ENCODE results near the gene TPGS1.

The TPGS1 gene

DNA sequence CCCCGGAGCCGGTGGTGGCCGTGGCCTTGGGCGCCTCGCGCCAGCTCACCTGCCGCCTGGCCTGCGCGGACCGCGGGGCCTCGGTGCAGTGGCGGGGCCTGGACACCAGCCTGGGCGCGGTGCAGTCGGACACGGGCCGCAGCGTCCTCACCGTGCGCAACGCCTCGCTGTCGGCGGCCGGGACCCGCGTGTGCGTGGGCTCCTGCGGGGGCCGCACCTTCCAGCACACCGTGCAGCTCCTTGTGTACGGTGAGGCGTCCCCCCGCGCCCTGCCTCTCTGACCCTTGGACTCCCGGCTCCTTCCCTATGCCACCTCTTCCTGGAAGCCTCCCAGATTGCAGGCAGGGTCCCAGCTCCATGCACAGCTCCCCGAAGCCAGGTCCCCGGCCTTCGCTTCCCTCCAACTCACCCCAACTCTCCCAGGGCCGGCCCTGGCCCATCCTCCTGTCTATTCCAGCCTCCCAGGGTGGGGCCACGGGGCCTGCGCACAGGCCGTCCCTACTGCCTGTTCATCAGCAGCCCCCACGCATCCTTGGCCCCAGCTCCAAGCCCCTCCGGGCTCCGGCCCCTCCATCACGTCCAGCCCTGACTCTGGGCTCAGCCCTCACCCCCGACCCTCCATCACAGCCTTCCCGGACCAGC lies 9.3 kb upstream of the TPGS1 start:
- peaks cover 9% of the 10 kb centered on the region for H3K4me1 Mint-ChIP-seq
- H3K4me3 Mint-ChIP-seq = peak overlapping the region; percentile 17

DNA sequence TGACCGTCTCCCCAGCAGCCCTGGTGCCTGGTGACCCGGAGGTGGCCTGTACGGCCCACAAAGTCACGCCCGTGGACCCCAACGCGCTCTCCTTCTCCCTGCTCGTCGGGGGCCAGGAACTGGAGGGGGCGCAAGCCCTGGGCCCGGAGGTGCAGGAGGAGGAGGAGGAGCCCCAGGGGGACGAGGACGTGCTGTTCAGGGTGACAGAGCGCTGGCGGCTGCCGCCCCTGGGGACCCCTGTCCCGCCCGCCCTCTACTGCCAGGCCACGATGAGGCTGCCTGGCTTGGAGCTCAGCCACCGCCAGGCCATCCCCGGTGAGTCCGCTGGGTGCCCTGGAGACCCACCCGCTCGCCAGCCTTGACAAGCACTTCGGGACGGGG lies 8.8 kb upstream of the TPGS1 start:
- peak; percentile 27 for ATAC-seq
- DNase-seq (ENCODE audit: low spot score in 2 of 2) = no peak
- H3K9me3 Mint-ChIP-seq = no peaks in the 10 kb centered on the region
- peak overlapping the region; percentile 17 for H3K4me3 Mint-ChIP-seq
- H3K4me1 Mint-ChIP-seq = peaks cover 6% of the 10 kb centered on the region
- H3K27ac Mint-ChIP-seq = no peak overlapping the region
- peaks cover 16% of the 10 kb centered on the region for H3K36me3 Mint-ChIP-seq

More for the DNA sequence above, 9.3 kb upstream of the TPGS1 start:
- Mint-ChIP-seq H3K27ac (no peak overlapping the region), H3K9me3 (no peaks in the 10 kb centered on the region), H3K36me3 (peaks cover 18% of the 10 kb centered on the region)
- DNase-seq (ENCODE audit: low spot score in 2 of 2) (no peak), ATAC-seq (peak; percentile 39)

GRCh38 chr19:498977-499623 lies 8.2 kb upstream of the TPGS1 start:
- Mint-ChIP-seq H3K4me1 (no peaks in the 10 kb centered on the region), H3K9me3 (no peaks in the 10 kb centered on the region), H3K27ac (no peak overlapping the region), H3K36me3 (peaks cover 16% of the 10 kb centered on the region), H3K4me3 (no peak overlapping the region)
- no peak for DNase-seq (ENCODE audit: low spot score in 2 of 2)
- no peak for ATAC-seq

DNA sequence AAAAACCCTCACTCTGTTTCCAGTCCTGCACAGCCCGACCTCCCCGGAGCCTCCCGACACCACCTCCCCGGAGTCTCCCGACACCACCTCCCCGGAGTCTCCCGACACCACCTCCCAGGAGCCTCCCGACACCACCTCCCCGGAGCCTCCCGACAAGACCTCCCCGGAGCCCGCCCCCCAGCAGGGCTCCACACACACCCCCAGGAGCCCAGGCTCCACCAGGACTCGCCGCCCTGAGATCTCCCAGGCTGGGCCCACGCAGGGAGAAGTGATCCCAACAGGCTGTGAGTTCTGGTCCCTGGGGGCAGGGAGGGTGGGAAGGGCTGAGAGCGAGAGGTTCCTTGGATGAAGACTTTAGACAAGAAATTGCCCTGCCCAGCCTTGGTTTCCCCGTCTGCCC lies 5.7 kb upstream of the TPGS1 start:
- Mint-ChIP-seq H3K4me1 (peaks cover 5% of the 10 kb centered on the region), H3K9me3 (no peaks in the 10 kb centered on the region), H3K4me3 (no peak overlapping the region), H3K27ac (no peak overlapping the region), H3K36me3 (peaks cover 21% of the 10 kb centered on the region)
- ATAC-seq = no peak
- no peak for DNase-seq (ENCODE audit: low spot score in 2 of 2)

DNA sequence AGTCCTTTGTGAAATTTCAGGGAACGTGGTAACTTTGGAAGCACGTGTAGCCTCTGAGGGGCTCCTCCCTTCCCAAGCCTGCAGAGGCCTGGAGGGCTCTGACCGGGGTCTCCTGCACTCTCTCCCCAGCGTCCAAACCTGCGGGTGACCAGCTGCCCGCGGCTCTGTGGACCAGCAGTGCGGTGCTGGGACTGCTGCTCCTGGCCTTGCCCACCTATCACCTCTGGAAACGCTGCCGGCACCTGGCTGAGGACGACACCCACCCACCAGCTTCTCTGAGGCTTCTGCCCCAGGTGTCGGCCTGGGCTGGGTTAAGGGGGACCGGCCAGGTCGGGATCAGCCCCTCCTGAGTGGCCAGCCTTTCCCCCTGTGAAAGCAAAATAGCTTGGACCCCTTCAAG lies 2.7 kb upstream of the TPGS1 start:
- DNase-seq (ENCODE audit: low spot score in 2 of 2) = no peak
- H3K4me3 Mint-ChIP-seq = no peak overlapping the region
- no peak overlapping the region for H3K27ac Mint-ChIP-seq
- H3K9me3 Mint-ChIP-seq = no peaks in the 10 kb centered on the region
- peaks cover 20% of the 10 kb centered on the region for H3K36me3 Mint-ChIP-seq
- H3K4me1 Mint-ChIP-seq = peaks cover 24% of the 10 kb centered on the region
- no peak for ATAC-seq

DNA sequence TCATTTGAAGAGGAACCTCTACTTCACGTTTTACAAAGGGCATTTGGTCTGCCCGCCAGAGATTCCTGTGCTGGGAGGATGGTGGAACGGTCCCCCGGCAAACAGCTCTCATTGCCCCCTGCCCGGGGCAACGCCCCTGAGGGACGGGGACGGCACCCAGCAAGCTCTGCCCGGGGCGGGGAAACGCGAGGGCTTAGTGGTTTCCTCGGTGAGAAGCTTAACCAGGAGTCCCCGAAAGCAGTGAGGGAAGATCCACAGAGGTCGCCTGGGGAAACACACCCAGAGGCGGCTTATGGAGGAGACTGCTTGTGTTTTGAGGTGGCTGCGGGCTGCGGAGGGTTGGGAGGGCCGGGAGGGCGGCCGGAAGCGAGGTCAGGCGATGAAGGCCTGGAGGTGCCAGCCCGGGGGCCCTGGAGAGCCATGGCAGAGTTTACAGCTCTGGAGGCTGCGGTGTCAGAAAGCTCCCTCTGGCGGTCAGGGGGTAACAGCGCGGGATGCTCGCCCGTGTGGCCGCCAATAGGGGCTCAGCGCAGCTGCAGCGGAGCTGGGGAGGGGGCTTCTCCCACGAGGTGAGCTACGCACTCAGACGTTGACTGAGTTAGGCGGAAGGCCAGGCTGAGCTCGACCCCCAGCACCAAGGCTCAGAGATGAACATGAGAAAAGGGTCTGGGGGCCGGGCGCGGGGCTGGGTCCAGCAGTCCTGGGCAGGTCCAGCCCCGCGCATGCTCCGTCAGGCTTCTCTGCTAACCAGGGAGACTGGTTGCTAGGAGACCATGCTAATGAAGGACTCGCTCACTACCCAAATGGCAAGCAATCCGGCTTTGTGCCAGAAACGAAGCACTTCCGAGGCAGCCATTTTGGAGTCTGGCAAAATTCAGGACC lies 652 bp upstream of the TPGS1 start:
- Mint-ChIP-seq H3K27ac (peak overlapping the region; percentile 100), H3K9me3 (no peaks in the 10 kb centered on the region), H3K4me1 (peaks cover 40% of the 10 kb centered on the region), H3K4me3 (peak overlapping the region; percentile 91), H3K36me3 (peaks cover 32% of the 10 kb centered on the region)
- peak; percentile 88 to 98 for DNase-seq (ENCODE audit: low spot score in 2 of 2)
- ATAC-seq = peak; percentile 83

GRCh38 chr19:508204-509150 lies 1.2 kb downstream of the TPGS1 start:
- peak overlapping the region; percentile 100 for H3K27ac Mint-ChIP-seq
- peaks cover 44% of the 10 kb centered on the region for H3K4me1 Mint-ChIP-seq
- H3K9me3 Mint-ChIP-seq = no peaks in the 10 kb centered on the region
- ATAC-seq (no peak), DNase-seq (ENCODE audit: low spot score in 2 of 2) (no peak)
- H3K36me3 Mint-ChIP-seq = peaks cover 32% of the 10 kb centered on the region
- peak overlapping the region; percentile 91 for H3K4me3 Mint-ChIP-seq

DNA sequence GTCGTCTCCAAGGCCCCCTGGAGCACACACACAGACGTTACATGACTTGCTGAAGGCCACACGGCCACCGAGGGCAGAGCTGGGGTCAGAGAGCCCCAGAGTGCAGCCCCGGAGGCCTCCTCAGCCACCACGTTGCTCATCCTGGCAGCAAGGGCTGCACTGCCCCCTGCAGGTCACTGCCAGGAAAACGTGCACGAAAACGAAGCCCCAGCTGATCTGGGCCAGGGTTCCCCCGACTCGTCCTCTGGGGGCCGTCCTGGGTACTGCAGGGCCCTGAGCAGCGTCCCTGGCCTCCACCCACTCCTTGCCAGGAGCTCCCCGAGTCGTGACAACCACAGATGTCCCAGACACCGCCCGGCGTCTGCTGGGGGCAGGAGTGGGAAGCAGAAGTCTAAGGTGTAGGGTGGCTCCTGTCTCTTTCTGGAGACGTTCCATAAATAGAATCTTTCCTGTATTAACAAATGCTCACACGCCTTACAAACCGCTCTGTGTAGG lies 3.4 kb downstream of the TPGS1 start:
- H3K9me3 Mint-ChIP-seq = no peaks in the 10 kb centered on the region
- DNase-seq (ENCODE audit: low spot score in 2 of 2) (peak; percentile 95), ATAC-seq (peak; percentile 70)
- H3K27ac Mint-ChIP-seq = peak overlapping the region; percentile 96
- H3K4me1 Mint-ChIP-seq = peaks cover 50% of the 10 kb centered on the region
- H3K4me3 Mint-ChIP-seq = peak overlapping the region; percentile 86
- H3K36me3 Mint-ChIP-seq = peaks cover 32% of the 10 kb centered on the region

DNA sequence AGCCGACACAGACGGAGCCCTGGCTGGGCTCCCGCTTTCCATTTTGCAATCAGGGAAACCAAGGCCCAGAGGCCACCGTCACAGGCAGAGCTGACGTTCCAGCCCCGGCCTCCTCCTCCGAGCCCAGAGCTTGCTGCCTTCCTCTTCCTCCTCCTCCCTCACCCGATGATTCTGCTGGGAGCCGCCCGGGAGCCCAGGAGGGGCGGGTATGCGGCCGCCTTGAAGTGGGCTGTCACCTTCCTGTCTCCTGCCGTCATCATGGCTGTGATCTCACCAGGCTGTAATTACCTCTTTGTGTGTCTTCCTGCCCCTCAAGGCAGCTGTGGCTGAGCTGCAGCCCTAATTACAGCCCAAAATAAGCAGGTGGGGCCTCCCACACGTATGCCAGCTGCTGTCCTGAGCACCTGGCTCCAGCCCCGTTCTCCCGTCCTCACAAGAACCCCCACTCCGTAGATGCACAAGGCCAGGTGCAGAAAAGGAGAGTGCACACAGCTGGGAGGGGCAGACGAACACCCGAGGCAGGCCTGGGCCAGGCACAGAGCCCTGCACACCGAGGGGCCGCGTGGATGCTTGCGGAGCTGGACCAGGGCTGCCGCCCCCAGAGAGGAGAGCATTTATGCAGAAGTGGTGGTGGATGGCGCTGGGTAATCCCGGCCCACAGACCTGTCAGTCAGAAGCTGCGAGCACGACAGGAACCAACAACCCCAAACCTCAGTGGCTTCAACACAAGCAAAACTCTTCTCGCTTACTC lies 4.0 kb downstream of the TPGS1 start:
- peaks cover 48% of the 10 kb centered on the region for H3K4me1 Mint-ChIP-seq
- DNase-seq (ENCODE audit: low spot score in 2 of 2) = peak; percentile 49 to 85
- peak overlapping the region; percentile 86 for H3K4me3 Mint-ChIP-seq
- peaks cover 31% of the 10 kb centered on the region for H3K36me3 Mint-ChIP-seq
- ATAC-seq = peak; percentile 57
- no peaks in the 10 kb centered on the region for H3K9me3 Mint-ChIP-seq
- H3K27ac Mint-ChIP-seq = peak overlapping the region; percentile 96

DNA sequence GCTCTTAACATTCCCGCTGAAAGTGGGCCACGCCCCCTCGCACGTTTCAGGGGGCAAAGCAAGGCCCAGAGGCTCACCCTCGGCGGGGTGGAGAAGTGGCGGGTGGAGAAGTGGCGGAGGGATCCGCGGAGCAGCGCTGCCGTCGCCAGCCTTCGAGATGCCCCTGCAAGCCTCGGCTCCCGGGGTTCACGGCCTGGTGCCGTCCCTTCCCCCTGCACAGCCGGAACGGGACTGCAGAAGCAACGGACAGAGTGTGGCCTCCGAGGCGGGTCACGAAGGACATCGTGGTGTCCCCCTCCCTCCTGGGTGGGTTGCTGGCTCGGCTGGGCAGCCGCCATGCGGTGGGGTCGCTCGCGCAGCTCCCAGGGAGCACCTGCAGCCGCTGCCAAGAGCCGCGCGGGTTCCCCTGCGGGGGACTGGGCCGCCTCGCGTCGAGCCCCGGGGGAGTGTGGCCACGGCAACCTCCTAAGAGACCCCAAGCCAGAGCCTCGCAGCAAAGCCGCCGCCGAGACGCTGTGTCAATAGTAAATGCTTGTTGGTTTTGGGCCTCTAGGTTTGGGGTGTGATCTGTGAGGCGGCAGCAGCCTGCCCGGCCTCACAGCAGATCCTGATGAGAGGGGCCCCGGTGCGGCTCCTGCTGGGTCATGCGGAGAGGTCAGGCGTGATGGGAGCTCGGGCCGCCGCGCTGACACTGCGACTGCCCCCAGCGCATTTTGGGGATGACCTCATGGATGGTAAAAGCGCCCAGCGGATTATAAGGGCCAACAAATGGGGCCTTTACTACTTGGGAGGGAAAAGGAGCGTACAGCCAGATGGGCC lies 5.5 kb downstream of the TPGS1 start:
- Mint-ChIP-seq H3K4me1 (peaks cover 51% of the 10 kb centered on the region), H3K27ac (peak overlapping the region; percentile 96), H3K36me3 (peaks cover 26% of the 10 kb centered on the region), H3K9me3 (no peaks in the 10 kb centered on the region), H3K4me3 (no peak overlapping the region)
- DNase-seq (ENCODE audit: low spot score in 2 of 2) (no peak), ATAC-seq (no peak)

- Mint-ChIP-seq H3K4me3 (no peak overlapping the region), H3K36me3 (peaks cover 26% of the 10 kb centered on the region), H3K27ac (peak overlapping the region; percentile 9), H3K4me1 (peaks cover 43% of the 10 kb centered on the region), H3K9me3 (no peaks in the 10 kb centered on the region)
- no peak for ATAC-seq
- no peak for DNase-seq (ENCODE audit: low spot score in 2 of 2)
Measured at GRCh38 chr19:513368-514165, 6.3 kb downstream of the TPGS1 start.

GRCh38 chr19:514166-514663 lies 6.9 kb downstream of the TPGS1 start:
- no peak overlapping the region for H3K4me3 Mint-ChIP-seq
- no peaks in the 10 kb centered on the region for H3K9me3 Mint-ChIP-seq
- no peak for ATAC-seq
- peaks cover 20% of the 10 kb centered on the region for H3K36me3 Mint-ChIP-seq
- no peak for DNase-seq (ENCODE audit: low spot score in 2 of 2)
- peaks cover 36% of the 10 kb centered on the region for H3K4me1 Mint-ChIP-seq
- peak overlapping the region; percentile 9 for H3K27ac Mint-ChIP-seq

Data from stimulated activated effector memory CD8-positive, alpha-beta T cell treated with anti-CD3 and anti-CD28 coated beads, Interleukin-12 subunit alpha, Interleukin-12 subunit beta, amount 100 ng/mL, for 72 hours (primary cell).